Stimulated activated CD4-positive, alpha-beta T cell treated with anti-CD3 and anti-CD28 coated beads, Interleukin-1b, Interleukin-23, amount 100 ng/mL, for 48 hours (primary cell): Measurements from ENCODE around the gene ADGRG6.

Source experiments
- DNase-seq: peaks from one replicate; pipeline ENCODE4 v3.0.0-alpha.2; 2020

Gene ADGRG6

DNA sequence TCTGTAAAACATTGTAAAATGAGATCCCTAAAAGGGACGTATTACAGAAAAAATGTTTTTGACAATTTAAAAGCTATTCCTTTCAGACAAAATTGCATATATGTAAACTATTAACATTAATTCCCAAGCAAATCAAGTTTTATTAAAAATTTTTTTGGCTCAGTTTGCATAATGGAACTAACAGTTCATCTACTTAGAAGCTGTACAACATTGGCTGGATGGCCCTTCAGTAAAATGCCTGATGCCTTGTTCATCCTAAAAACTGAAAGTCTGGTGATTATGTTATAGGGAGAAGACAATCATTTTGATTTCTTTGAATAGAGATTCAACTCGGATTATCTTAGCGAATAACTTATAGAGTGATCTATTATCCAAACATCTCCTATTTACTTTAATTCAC, 52.8 kb downstream of the ADGRG6 start:
- DNase-seq = no peak

- DNase-seq = no peak
Observed at GRCh38 chr6:142355520-142356174, 53.8 kb downstream of the ADGRG6 start.

DNA sequence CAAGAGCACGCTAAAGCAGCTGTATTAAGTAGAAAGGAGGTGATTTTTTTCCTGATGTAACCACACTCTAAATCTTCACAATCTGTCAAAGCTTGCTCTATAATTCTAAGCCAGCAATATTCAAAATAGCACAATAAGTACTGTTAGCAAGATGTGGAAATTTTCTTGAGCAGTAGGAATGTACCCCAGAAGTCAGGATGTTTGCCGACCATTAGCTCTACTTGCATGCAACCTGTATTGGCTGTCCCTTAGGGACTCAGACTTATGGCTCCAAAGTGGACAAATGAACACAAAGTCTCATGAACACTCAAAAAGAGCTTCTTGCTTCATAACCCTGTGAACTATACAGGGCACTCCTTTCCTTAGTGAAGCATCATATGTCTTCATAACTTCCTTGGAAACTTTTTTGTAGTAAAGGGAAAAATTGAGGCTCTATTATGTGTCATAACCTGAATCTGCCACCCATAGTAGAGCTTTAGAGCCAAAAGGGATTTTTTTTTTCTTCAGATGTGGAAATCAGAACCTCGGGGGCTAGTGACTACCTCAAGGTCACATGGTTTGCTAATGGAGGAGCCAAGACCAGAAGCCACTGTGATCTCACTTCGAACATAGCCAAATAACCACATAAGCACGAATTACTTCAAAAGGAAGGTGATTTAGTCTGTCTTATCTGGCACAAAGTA, 54.5 kb downstream of the ADGRG6 start:
- DNase-seq = no peak

DNA sequence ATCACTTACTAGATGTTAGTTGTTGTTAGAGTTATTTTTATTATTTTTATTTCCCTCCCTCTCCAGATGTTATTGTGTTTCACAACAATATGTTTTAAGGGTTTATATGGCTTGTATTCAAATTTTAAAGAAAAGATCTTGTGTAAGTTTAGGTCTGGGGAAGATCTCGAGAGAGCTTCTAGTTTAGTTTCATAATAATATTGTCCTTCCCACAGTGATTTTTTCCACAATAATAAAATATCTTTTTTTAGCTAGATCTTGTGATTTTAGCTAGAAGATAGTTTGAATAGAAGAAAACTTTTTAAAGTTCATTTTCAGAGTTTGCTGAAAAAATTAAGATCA, 55.0 kb downstream of the ADGRG6 start:
- DNase-seq = no peak

- no peak for DNase-seq
Observed at GRCh38 chr6:142357879-142358278, 56.1 kb downstream of the ADGRG6 start.

- DNase-seq = no peak
Observed at GRCh38 chr6:142359271-142359960, 57.6 kb downstream of the ADGRG6 start.

DNA sequence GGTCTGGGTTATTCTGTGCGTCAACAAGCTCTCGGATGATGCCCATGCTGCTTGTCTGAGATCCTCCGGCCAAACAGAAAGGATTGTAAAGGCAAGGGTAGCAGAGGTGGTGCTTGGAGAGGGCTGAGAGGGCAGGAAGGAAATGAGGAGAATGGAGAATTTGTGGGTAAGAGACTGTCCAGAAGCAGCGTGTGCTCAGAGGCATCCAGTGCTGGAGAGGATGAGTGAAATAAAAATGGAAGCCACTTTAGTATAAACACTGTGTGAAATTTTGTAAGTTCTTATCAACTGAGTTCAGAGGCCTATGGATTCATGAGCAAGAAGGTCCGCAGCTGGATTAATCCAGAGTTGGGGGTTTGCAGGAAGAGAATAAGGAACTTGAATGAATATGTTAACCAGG, 59.5 kb downstream of the ADGRG6 start:
- DNase-seq = no peak

DNA sequence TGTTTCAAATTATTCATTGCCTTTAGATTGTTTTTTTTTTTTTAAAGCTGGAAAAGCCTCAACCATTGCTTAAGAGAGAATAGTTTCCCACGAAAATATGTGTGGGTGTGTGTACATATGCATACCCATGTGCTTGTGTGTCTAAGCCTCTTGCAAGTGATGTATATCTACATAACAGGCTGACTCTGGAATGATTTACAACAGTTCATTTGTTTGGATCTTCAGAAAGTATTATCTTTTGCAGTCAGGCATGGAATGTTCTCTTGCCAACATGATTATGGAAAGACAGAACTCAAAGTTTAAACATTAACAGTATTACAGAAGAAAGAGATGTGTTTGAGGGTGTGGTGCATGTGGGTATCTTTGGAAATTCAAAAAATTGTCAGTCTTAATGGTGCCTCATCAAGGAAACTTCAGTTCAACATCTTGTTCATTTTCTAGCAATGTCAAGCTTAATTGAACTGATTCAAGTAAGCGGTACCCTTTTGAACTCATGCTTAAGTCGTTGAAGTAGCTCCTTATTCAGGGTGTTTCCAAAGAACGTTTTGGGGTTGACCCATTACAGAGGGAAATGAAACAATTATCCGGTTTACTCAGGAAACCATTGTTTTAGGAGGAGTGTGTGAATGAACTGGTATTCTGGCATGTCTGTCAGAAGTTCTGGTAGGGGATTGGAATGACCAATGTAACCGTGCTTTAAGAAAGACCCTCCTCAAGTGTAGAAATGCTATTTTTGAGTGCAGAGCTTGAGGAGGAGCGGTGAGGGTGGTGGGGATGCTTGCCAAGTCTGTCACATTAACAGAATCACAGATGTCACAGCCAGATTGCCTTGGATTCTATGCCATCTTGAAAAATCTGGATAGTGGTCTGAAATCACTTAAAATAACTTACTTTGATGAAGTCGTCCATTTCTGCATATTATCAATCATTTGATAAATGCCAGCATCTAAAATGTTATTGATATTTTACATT, 60.3 kb downstream of the ADGRG6 start:
- no peak for DNase-seq

DNA sequence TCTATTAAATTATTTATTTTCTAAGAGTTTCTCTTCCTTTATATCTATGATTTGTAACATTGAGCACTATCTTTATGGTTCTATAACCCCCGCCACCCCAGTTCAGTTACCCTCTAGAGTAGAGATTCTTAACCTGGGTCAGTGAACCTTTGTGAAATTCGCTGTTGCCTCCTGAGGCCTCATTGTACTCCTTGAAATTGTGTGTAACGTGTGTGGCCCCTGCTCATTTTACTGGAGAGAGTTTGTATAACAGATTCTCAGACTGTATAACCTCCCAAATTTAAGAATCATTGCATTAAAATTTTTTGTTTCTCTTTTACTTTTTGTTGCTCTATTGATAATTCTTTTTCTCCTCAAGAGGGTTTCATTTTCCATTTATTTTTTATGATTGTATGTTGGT, 65.3 kb downstream of the ADGRG6 start:
- no peak for DNase-seq

- no peak for DNase-seq
Observed at GRCh38 chr6:142367501-142368018, 65.8 kb downstream of the ADGRG6 start.

DNA sequence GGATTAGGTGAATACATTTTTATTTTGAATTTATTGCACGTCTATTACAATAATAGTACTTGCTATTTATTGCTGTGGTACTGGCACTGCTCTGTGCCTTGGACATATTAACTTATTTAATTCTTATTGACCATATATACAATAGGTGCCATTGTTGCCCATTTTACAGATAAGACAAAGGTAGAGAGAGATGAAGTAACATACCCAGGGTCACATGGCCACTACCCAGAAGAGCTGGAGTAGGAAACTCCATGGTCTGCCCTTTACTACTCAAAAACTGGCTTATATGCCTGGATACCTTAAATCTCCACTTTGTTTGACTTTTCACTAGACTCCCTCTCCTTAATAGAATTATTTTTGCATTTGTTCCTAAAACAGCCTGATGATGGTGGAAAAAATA, 67.5 kb downstream of the ADGRG6 start:
- no peak for DNase-seq

- no peak for DNase-seq
Observed at GRCh38 chr6:142372348-142372747, 70.5 kb downstream of the ADGRG6 start.

DNA sequence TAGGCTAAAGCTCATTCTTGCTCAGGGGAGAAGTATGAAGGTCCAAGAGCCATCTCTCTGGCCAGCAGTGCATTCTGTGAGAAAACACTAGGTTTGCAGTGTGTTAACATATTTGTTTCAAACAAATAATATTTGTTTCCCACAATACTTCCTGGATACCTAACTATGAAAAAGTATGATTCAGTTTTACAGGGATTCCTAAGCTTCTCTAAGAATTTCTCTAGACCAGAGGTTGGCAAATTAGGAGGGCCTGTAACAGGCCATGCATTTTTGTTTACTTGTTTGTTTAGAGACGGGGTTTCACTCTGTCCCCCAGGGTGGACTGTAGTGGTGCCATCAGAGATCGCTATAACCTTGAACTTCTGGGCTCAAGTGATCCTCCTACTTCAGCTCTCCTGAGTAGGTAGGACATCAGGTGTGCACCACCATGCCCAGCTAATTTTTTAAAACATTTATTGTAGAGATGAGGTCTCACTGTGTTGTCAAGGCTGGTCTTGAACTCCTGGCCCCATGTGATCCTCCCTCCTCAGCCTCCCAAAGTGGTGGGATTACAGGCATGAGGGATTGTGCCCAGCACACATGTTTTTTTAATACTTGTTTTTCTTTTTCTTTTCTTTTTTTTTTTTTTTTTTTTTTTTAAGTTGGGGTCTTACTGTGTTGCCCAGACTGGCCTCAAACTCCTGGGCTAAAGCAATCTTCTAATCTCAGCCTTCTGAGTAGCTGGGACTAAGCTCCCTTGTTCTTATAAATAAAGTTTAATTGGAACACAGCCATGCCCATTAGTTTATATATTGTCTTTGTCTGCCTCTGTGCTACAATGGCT, 71.7 kb downstream of the ADGRG6 start:
- DNase-seq = no peak

- no peak for DNase-seq
Observed at GRCh38 chr6:142374091-142374770, 72.4 kb downstream of the ADGRG6 start.

DNA sequence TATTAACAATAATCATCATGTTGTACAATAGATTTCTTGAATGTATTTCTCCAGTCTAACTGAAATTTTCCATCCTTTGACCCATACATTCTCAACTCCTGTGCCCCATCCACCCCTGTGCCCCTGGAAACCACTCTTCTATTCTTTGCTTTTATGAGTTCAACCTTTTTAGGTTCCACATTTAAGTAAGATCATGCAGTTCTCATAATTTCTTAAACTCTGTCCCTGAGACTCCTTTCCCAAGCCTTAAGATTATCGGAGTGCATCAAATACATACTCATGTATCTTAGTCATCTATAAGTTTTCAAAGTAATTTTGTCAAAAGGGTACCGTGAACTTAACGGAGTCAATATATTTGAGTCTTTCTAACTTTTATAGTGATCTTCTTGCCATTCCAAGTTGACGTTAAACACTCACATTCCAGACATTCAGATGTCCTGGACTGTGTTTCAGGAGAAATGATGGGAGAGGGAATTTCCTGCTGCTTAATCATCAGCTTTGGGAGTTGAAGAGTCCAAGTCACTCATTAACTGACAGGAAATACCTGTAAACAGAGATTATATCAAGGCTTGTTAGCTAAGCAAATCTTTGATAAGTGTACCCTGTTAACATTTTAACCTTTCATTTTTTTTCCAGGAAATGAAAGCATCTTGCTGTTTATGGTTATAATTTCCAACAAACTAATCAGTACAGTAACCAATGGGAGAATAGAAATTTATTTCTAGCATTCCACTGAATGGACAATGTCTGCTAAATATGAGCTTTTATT, 73.3 kb downstream of the ADGRG6 start:
- no peak for DNase-seq

DNA sequence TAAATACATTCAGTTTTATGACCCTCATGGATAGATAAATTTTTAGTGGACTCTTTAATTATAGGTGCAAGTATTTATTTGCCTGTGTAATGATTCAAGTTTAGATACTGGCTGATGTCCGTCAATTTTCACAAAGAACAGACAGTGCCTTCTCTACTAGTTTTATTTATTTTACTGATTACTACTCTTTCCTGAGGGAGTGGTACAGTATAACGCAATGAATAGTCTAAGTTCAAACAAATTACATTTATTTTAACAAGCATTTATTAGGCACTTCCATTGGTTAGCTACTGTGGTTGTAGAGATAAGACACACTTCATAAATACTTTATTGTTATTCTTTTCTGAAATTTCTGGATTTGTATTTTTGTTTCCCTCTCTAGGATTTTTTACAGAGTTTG, 74.3 kb downstream of the ADGRG6 start:
- no peak for DNase-seq

GRCh38 chr6:142376800-142377496, 75.1 kb downstream of the ADGRG6 start:
- no peak for DNase-seq

DNA sequence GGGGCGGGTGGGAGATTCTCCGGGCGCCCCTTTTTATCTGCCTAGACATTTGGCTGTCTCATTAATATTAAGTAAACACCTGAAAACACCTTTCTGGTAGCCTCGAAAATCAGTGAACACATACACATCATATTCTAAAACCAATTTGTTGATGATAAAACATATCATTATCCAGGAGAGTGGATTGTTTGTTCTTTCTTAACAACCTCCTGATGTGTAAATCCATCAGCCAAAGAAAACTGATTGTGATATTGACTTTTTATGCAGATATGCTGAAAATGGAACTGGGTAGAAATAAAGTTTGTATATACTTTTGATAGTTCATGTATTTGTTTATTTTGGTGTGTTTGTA, 75.7 kb downstream of the ADGRG6 start:
- DNase-seq = no peak

- no peak for DNase-seq
Observed at GRCh38 chr6:142378138-142378875, 76.5 kb downstream of the ADGRG6 start.
